OCI-LY7 (cell line): Measurements from ENCODE around the gene LFNG. TPM values are rescaled to one million over a fixed set of nuclear protein-coding genes. Genes with fewer than 3 reads are reported as not detected.

ENCODE experiments used
- BruUV-seq: library from RNA; stranded (reverse); fragments of 400-500 nt; replicated peaks from 2 replicates; lab custom pipeline; 2021; lab: Mats Ljungman, UMichigan
- CTCF ChIA-PET: fragments of 300-600 bp; sonication (Branson Sonifier 250); formaldehyde crosslinking; loops from one replicate; lab custom pipeline; 2022; ENCODE audit warnings: antibody characterized with exemption; ENCODE audit not compliant: unreplicated experiment; lab: Charles Lee
- POLR2A ChIA-PET: fragments of 300-600 bp; sonication (Branson Sonifier 250); formaldehyde crosslinking; loops from one replicate; lab custom pipeline; 2022; ENCODE audit warnings: antibody characterized with exemption; lab: Charles Lee
- DNase-seq: peaks from one replicate; pipeline ENCODE4 v3.0.0-alpha.2; 2015; ENCODE audit warnings: low spot score
- H2AFZ ChIP-seq: fragments of 200-600 bp; sonication (generic), shearing (Covaris generic); 2 replicates; pipeline ENCODE4 v1.6.1; 2014; ENCODE audit warnings: mild to moderate bottlenecking, antibody characterized with exemption, low read length, moderate library complexity
- H3K27ac ChIP-seq: fragments of 200-600 bp; sonication (generic); 2 replicates; pipeline ENCODE4 v1.5.1; 2014; ENCODE audit warnings: mixed run types, low read depth, mild to moderate bottlenecking, moderate library complexity, low read length, inconsistent platforms; ENCODE audit not compliant: poor library complexity, severe bottlenecking
- H3K36me3 ChIP-seq: fragments of 200-600 bp; sonication (generic); 2 replicates; pipeline ENCODE4 v1.6.1; 2014; ENCODE audit warnings: mild to moderate bottlenecking, antibody characterized with exemption, low read length, moderate library complexity, mixed read lengths; ENCODE audit not compliant: insufficient read depth
- H3K4me1 ChIP-seq: fragments of 200-600 bp; sonication (generic); 2 replicates; pipeline ENCODE4 v1.5.1; 2014; ENCODE audit warnings: mild to moderate bottlenecking, low read length; ENCODE audit not compliant: insufficient read depth, poor library complexity, severe bottlenecking
- H3K4me2 ChIP-seq: fragments of 200-600 bp; sonication (generic); 2 replicates; pipeline ENCODE4 v1.6.1; 2014; ENCODE audit warnings: mild to moderate bottlenecking, low read length
- H3K4me3 ChIP-seq: fragments of 200-600 bp; sonication (generic); 2 replicates; pipeline ENCODE4 v1.5.1; 2014; ENCODE audit warnings: mild to moderate bottlenecking, low read depth, low read length; ENCODE audit not compliant: poor library complexity, severe bottlenecking
- H3K79me2 ChIP-seq: fragments of 200-600 bp; sonication (generic); 2 replicates; pipeline ENCODE4 v1.6.1; 2016; ENCODE audit warnings: low read depth, mild to moderate bottlenecking, low read length, moderate library complexity, mixed read lengths; ENCODE audit not compliant: insufficient read depth
- H3K9me2 ChIP-seq: fragments of 200-600 bp; sonication (generic); 2 replicates; pipeline ENCODE4 v1.6.1; 2016; ENCODE audit warnings: mild to moderate bottlenecking, low read length, mixed read lengths; ENCODE audit not compliant: insufficient read depth
- H3K9me3 ChIP-seq: fragments of 200-600 bp; sonication (generic); 2 replicates; pipeline ENCODE4 v1.6.1; 2014; ENCODE audit warnings: mild to moderate bottlenecking, mixed run types, low read length, mixed read lengths
- H4K20me1 ChIP-seq: fragments of 200-600 bp; sonication (generic); 2 replicates; pipeline ENCODE4 v1.6.1; 2014; ENCODE audit warnings: mild to moderate bottlenecking, antibody characterized with exemption, low read length, moderate library complexity, mixed read lengths; ENCODE audit not compliant: insufficient read depth
- CTCF ChIP-seq: fragments of 200-600 bp; sonication (generic); conservative IDR thresholded peaks from 2 replicates; pipeline ENCODE4 v1.5.1; 2014; ENCODE audit warnings: mild to moderate bottlenecking, antibody characterized with exemption, low read length, moderate library complexity, mixed read lengths
- EZH2phosphoT487 ChIP-seq: fragments of 200-600 bp; sonication (generic); IDR thresholded peaks from 2 replicates; pipeline ENCODE4 v1.6.1; 2018; ENCODE audit warnings: low read depth, borderline replicate concordance, mild to moderate bottlenecking, mixed run types, antibody characterized with exemption, low read length, moderate library complexity, mixed read lengths
- intact Hi-C: fragments of 100-400 bp; cut with micrococcal nuclease; formaldehyde crosslinking; loops from one replicate; pipeline ENCODE4 v1.10.0; 2022; ENCODE audit not compliant: unreplicated experiment
- total RNA-seq, 2 experiments: library from RNA; depleted of rRNA in 1 of 2; stranded (reverse); fragments of >200 nt in 1 of 2; shearing (Covaris generic) in 1 of 2; gene quantifications; 2 replicates each; pipeline ENCODE4 v1.2.3, GENCODE V29; 2014 to 2022

The LFNG gene
- total RNA-seq, 2 experiments from 2014 or later, result 1.2 to 2.1 TPM

GRCh38 chr7:2478399-2478785, 41.2 kb upstream of the LFNG start:
- H3K79me2 ChIP-seq, result no peaks in the 10 kb centered on the region
- POLR2A ChIA-PET, result no interaction called here
- H3K9me2 ChIP-seq, result no peaks in the 10 kb centered on the region
- H2AFZ ChIP-seq, result no peak overlapping the region
- no peak overlapping the region for H3K4me3 ChIP-seq
- no TSS peak for BruUV-seq
- no peak for DNase-seq
- no peak for TF ChIP-seq EZH2phosphoT487
- no peak for TF ChIP-seq CTCF
- no peak overlapping the region for H3K4me2 ChIP-seq
- H4K20me1 ChIP-seq, result no peaks in the 10 kb centered on the region; the same call in 1 of the 2 replicates
- no peaks in the 10 kb centered on the region for H3K4me1 ChIP-seq
- intact Hi-C loops, result no loop called here
- no peak overlapping the region for H3K27ac ChIP-seq
- no peaks in the 10 kb centered on the region for H3K36me3 ChIP-seq
- no peaks in the 10 kb centered on the region for H3K9me3 ChIP-seq
- CTCF ChIA-PET, result no interaction called here

- H3K79me2 ChIP-seq, result no peaks in the 10 kb centered on the region
- no peak overlapping the region for H2AFZ ChIP-seq
- no peak for DNase-seq
- BruUV-seq, result no TSS peak
- POLR2A ChIA-PET, result no interaction called here
- H3K27ac ChIP-seq, result no peak overlapping the region
- no peaks in the 10 kb centered on the region; the same call in 1 of the 2 replicates for H4K20me1 ChIP-seq
- H3K9me3 ChIP-seq, result no peaks in the 10 kb centered on the region
- CTCF ChIA-PET, result no interaction called here
- intact Hi-C loops, result no loop called here
- TF ChIP-seq EZH2phosphoT487, result no peak
- no peaks in the 10 kb centered on the region for H3K4me1 ChIP-seq
- no peaks in the 10 kb centered on the region for H3K36me3 ChIP-seq
- no peak overlapping the region for H3K4me3 ChIP-seq
- no peaks in the 10 kb centered on the region for H3K9me2 ChIP-seq
- no peak overlapping the region for H3K4me2 ChIP-seq
Measured at GRCh38 chr7:2478800-2479199, 40.8 kb upstream of the LFNG start.

GRCh38 chr7:2479276-2480069, 40.1 kb upstream of the LFNG start:
- no peak overlapping the region for H2AFZ ChIP-seq
- H3K36me3 ChIP-seq, result no peaks in the 10 kb centered on the region
- ChIA-PET POLR2A (no interaction called here), CTCF (no interaction called here)
- H3K9me3 ChIP-seq, result no peaks in the 10 kb centered on the region
- no peak overlapping the region for H3K4me3 ChIP-seq
- intact Hi-C loops, result no loop called here
- H4K20me1 ChIP-seq, result no peaks in the 10 kb centered on the region; the same call in 1 of the 2 replicates
- H3K27ac ChIP-seq, result no peak overlapping the region
- H3K4me1 ChIP-seq, result no peaks in the 10 kb centered on the region
- H3K4me2 ChIP-seq, result no peak overlapping the region
- no peaks in the 10 kb centered on the region for H3K79me2 ChIP-seq
- no peak for DNase-seq
- TF ChIP-seq CTCF (no peak), EZH2phosphoT487 (no peak)
- H3K9me2 ChIP-seq, result no peaks in the 10 kb centered on the region
- BruUV-seq, result no TSS peak
